ENCODE results near the gene NCOA5. TPM values are rescaled to one million over a fixed set of nuclear protein-coding genes. Genes with fewer than 3 reads are reported as not detected.

Gene NCOA5
- total and polyA plus RNA-seq, 10 of the 15 experiments (the other 5 are each of a cell fraction or from before 2014, with no cell fraction given), result 7.7 to 38.1 (median 30.1) TPM

- ChIA-PET SMC1A (ENCODE audit: uncharacterized antibody, unreplicated experiment) (interaction anchor here (0.8 kb wide), 1 partner anchor 67 kb away, joined by 3 read pairs; no protein-coding TSS in a partner anchor), CTCF (interaction anchor here (0.7 to 2.4 kb wide), 6 partner anchors 31 to 331 kb away, joined by 3 to 13 read pairs (median 6); no protein-coding TSS in a partner anchor), RAD21 (ENCODE audit: unreplicated experiment) (interaction anchor here (2.5 kb wide), 1 partner anchor 31 kb away, joined by 10 read pairs; no protein-coding TSS in a partner anchor), POLR2A (no interaction called here)
- H3K4me1 ChIP-seq (ENCODE audit: control insufficient read depth, insufficient read depth, low read length), result peaks cover 4% of the 10 kb centered on the region; the same call in 1 of the 2 replicates
- no peaks in the 10 kb centered on the region for H3K79me2 ChIP-seq (ENCODE audit: control insufficient read depth, insufficient read depth, low read length)
- ATAC-seq (no peak), DNase-seq (ENCODE audit: low read depth, low spot score) (no peak), FAIRE-seq (no peak)
- in situ Hi-C loops (cut with MboI) (no loop called here), intact Hi-C loops (cut with micrococcal nuclease; ENCODE audit: unreplicated experiment) (no loop called here)
- H4K20me1 ChIP-seq (ENCODE audit: control insufficient read depth, insufficient read depth), result no peaks in the 10 kb centered on the region
- no peaks in the 10 kb centered on the region for H3K9me3 ChIP-seq (replicated peaks; ENCODE audit: control insufficient read depth, insufficient read depth, low read length)
- H2AFZ ChIP-seq (ENCODE audit: control insufficient read depth, low read depth, low read length), result no peak overlapping the region
- H3K27ac ChIP-seq (ENCODE audit: control insufficient read depth, insufficient read depth), result no peak overlapping the region
- H3K27me3 ChIP-seq (replicated peaks in 1 of 2; ENCODE audit: control insufficient read depth in 2 of 2, insufficient read depth in 2 of 2, low read length in 1 of 2), result peaks cover 0 to 4% of the 10 kb centered on the region in 2 experiments; a peak in 1 of 4 replicates
- 35% methylated on average over 4 of the region's 4 CpGs for WGBS (ENCODE audit: insufficient coverage, insufficient replicate concordance, low lambda C conversion rate, missing lambda C conversion rate)
- H3K9ac ChIP-seq (ENCODE audit: control insufficient read depth, insufficient read depth, low read length), result no peak overlapping the region
- H3K36me3 ChIP-seq (ENCODE audit: control insufficient read depth in 2 of 2, insufficient read depth in 2 of 2, low read length in 1 of 2), result no peaks in the 10 kb centered on the region
- H3K4me2 ChIP-seq (ENCODE audit: control insufficient read depth, insufficient read depth), result no peak overlapping the region
- TF ChIP-seq ZZZ3 (IDR thresholded peaks at IDR 0.05; ENCODE audit: control insufficient read depth, insufficient read length, low read depth) (no peak), DPF2 (IDR thresholded peaks at IDR 0.05) (no peak), EED (IDR thresholded peaks at IDR 0.05; ENCODE audit: low read depth) (no peak)
- H3K4me3 ChIP-seq, result no peak overlapping the region
- no TSS peak for BruUV-seq (replicated peaks)
Measured at GRCh38 chr20:46018112-46018511, 71.7 kb downstream of the NCOA5 start.

- H3K4me1 ChIP-seq (ENCODE audit: control insufficient read depth, insufficient read depth, low read length), result peaks cover 4% of the 10 kb centered on the region; the same call in 1 of the 2 replicates
- H3K4me3 ChIP-seq, result no peak overlapping the region
- H3K79me2 ChIP-seq (ENCODE audit: control insufficient read depth, insufficient read depth, low read length), result no peaks in the 10 kb centered on the region
- no peak overlapping the region for H3K4me2 ChIP-seq (ENCODE audit: control insufficient read depth, insufficient read depth)
- ChIA-PET SMC1A (ENCODE audit: uncharacterized antibody, unreplicated experiment) (interaction anchor here (0.8 kb wide), 1 partner anchor 67 kb away, joined by 3 read pairs; no protein-coding TSS in a partner anchor), POLR2A (no interaction called here), CTCF (interaction anchor here (0.7 to 2.4 kb wide), 6 partner anchors 29 to 158 kb away, joined by 3 to 13 read pairs (median 6); no protein-coding TSS in a partner anchor), RAD21 (ENCODE audit: unreplicated experiment) (interaction anchor here (2.5 kb wide), 1 partner anchor 31 kb away, joined by 10 read pairs; no protein-coding TSS in a partner anchor)
- 23% methylated on average over 4 of the region's 4 CpGs for WGBS (ENCODE audit: insufficient coverage, insufficient replicate concordance, low lambda C conversion rate, missing lambda C conversion rate)
- in situ Hi-C loops (cut with MboI), result no loop called here
- H3K9me3 ChIP-seq (replicated peaks; ENCODE audit: control insufficient read depth, insufficient read depth, low read length), result no peaks in the 10 kb centered on the region
- H2AFZ ChIP-seq (ENCODE audit: control insufficient read depth, low read depth, low read length), result no peak overlapping the region
- BruUV-seq (replicated peaks), result no TSS peak
- no peaks in the 10 kb centered on the region for H4K20me1 ChIP-seq (ENCODE audit: control insufficient read depth, insufficient read depth)
- FAIRE-seq (no peak), ATAC-seq (no peak), DNase-seq (ENCODE audit: low read depth, low spot score) (no peak)
- no peaks in the 10 kb centered on the region for H3K36me3 ChIP-seq (ENCODE audit: control insufficient read depth in 2 of 2, insufficient read depth in 2 of 2, low read length in 1 of 2)
- no peak overlapping the region for H3K27ac ChIP-seq (ENCODE audit: control insufficient read depth, insufficient read depth)
- TF ChIP-seq SKIL (IDR thresholded peaks at IDR 0.05; ENCODE audit: low read depth, poor library complexity, severe bottlenecking) (no peak), ZBTB33 (IDR thresholded peaks at IDR 0.05) (no peak), NR2C1 (IDR thresholded peaks at IDR 0.05) (peak; percentile 76), RELA (IDR thresholded peaks at IDR 0.05; ENCODE audit: borderline replicate concordance, partially characterized antibody) (no peak), ZNF274 (IDR thresholded peaks at IDR 0.05; ENCODE audit: insufficient read depth, insufficient read length) (no peak), GABPA (IDR thresholded peaks at IDR 0.05; ENCODE audit: low read depth) (peak; percentile 53; the same call in 1 of the 2 replicates)
- no peak overlapping the region for H3K9ac ChIP-seq (ENCODE audit: control insufficient read depth, insufficient read depth, low read length)
- intact Hi-C loops (cut with micrococcal nuclease; ENCODE audit: unreplicated experiment), result no loop called here
- peaks cover 0 to 4% of the 10 kb centered on the region in 2 experiments; a peak in 2 of 4 replicates for H3K27me3 ChIP-seq (replicated peaks in 1 of 2; ENCODE audit: control insufficient read depth in 2 of 2, insufficient read depth in 2 of 2, low read length in 1 of 2)
Measured at GRCh38 chr20:46017272-46017671, 72.5 kb downstream of the NCOA5 start.

All from GM12878 (cell line).